ENCODE measurements around the gene ENAH.

GRCh38 chr1:225517697-225518096, 135.2 kb downstream of the ENAH start:
- TF ChIP-seq, protein P1, sequence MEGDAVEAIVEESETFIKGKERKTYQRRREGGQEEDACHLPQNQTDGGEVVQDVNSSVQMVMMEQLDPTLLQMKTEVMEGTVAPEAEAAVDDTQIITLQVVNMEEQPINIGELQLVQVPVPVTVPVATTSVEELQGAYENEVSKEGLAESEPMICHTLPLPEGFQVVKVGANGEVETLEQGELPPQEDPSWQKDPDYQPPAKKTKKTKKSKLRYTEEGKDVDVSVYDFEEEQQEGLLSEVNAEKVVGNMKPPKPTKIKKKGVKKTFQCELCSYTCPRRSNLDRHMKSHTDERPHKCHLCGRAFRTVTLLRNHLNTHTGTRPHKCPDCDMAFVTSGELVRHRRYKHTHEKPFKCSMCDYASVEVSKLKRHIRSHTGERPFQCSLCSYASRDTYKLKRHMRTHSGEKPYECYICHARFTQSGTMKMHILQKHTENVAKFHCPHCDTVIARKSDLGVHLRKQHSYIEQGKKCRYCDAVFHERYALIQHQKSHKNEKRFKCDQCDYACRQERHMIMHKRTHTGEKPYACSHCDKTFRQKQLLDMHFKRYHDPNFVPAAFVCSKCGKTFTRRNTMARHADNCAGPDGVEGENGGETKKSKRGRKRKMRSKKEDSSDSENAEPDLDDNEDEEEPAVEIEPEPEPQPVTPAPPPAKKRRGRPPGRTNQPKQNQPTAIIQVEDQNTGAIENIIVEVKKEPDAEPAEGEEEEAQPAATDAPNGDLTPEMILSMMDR (IDR thresholded peaks at IDR 0.05; ENCODE audit: insufficient read depth, low read depth, low read length), result no peak
- no peak for TF ChIP-seq EZH2 (IDR thresholded peaks at IDR 0.05; ENCODE audit: insufficient read depth, low read length)
